GM23338 (cell line): Measurements from ENCODE around the gene GTF2H1. TPM values are rescaled to one million over a fixed set of nuclear protein-coding genes. Genes with fewer than 3 reads are reported as not detected.

Source experiments
- ATAC-seq: fragments of 200-7000 bp; cut with Tn5 transposase; 3 replicates; pipeline ENCODE4 v1.9.1; 2020
- DNase-seq: peaks from one replicate; pipeline ENCODE4 v3.0.0-alpha.2; 2015; ENCODE audit warnings: low spot score
- H2AFZ ChIP-seq: fragments of 200-600 bp; sonication (generic); 2 replicates; pipeline ENCODE4 v1.8.0; 2016; ENCODE audit warnings: antibody characterized with exemption, mild to moderate bottlenecking, moderate library complexity
- H3F3A ChIP-seq: fragments of 200-600 bp; sonication (generic); replicated peaks from 2 replicates; pipeline ENCODE4 v1.8.0; 2017; ENCODE audit warnings: antibody characterized with exemption, mixed run types, low read depth
- H3K27ac ChIP-seq: fragments of 200-600 bp; sonication (generic); 2 replicates; pipeline ENCODE4 v1.6.1; 2016; ENCODE audit warnings: low read depth
- H3K27me3 ChIP-seq: fragments of 200-600 bp; sonication (generic); 2 replicates; pipeline ENCODE4 v1.8.0; 2016; ENCODE audit warnings: mild to moderate bottlenecking, mixed run types, moderate library complexity; ENCODE audit not compliant: insufficient read depth
- H3K36me3 ChIP-seq: fragments of 200-600 bp; sonication (generic); 2 replicates; pipeline ENCODE4 v1.8.0; 2016; ENCODE audit warnings: mild to moderate bottlenecking; ENCODE audit not compliant: insufficient read depth
- H3K4me1 ChIP-seq: fragments of 200-600 bp; sonication (generic); 2 replicates; pipeline ENCODE4 v1.8.0; 2016; ENCODE audit warnings: mild to moderate bottlenecking, moderate library complexity; ENCODE audit not compliant: insufficient read depth
- H3K4me2 ChIP-seq: fragments of 200-600 bp; sonication (generic); 2 replicates; pipeline ENCODE4 v1.7.1; 2017; ENCODE audit warnings: mixed run types
- H3K4me3 ChIP-seq: fragments of 200-600 bp; sonication (generic); 2 replicates; pipeline ENCODE4 v1.6.1; 2016; ENCODE audit warnings: mixed run types
- H3K79me2 ChIP-seq: fragments of 200-600 bp; sonication (generic); replicated peaks from 2 replicates; pipeline ENCODE4 v1.8.0; 2017; ENCODE audit warnings: mild to moderate bottlenecking; ENCODE audit not compliant: insufficient read depth
- H3K9me2 ChIP-seq: fragments of 200-600 bp; sonication (generic); 2 replicates; pipeline ENCODE4 v1.8.0; 2017; ENCODE audit not compliant: insufficient read depth
- H4K20me1 ChIP-seq: fragments of 200-600 bp; sonication (generic); replicated peaks from 2 replicates; pipeline ENCODE4 v1.8.0; 2017; ENCODE audit warnings: mild to moderate bottlenecking; ENCODE audit not compliant: insufficient read depth
- H3K27ac Mint-ChIP-seq: 2 replicates; pipeline ENCODE4 v1.8.0; 2020; ENCODE audit warnings: inconsistent platforms, mild to moderate bottlenecking, moderate library complexity, mixed read lengths
- H3K27me3 Mint-ChIP-seq: 3 replicates; pipeline ENCODE4 v1.8.0; 2022; ENCODE audit warnings: low read depth, mild to moderate bottlenecking, moderate library complexity, mixed read lengths, inconsistent platforms; ENCODE audit not compliant: insufficient read depth, poor library complexity
- H3K36me3 Mint-ChIP-seq: 3 replicates; pipeline ENCODE4 v1.8.0; 2021; ENCODE audit warnings: low read depth, mild to moderate bottlenecking, inconsistent platforms, moderate library complexity, mixed read lengths
- H3K4me1 Mint-ChIP-seq: 3 replicates; pipeline ENCODE4 v1.8.0; 2020; ENCODE audit warnings: mild to moderate bottlenecking, inconsistent platforms, mixed read lengths
- H3K4me3 Mint-ChIP-seq: 3 replicates; pipeline ENCODE4 v1.8.0; 2021; ENCODE audit warnings: moderate library complexity, mild to moderate bottlenecking, inconsistent platforms, mixed read lengths
- H3K9me3 Mint-ChIP-seq: 3 replicates; pipeline ENCODE4 v1.8.0; 2020; ENCODE audit warnings: moderate library complexity, mild to moderate bottlenecking, inconsistent platforms, mixed read lengths
- EZH2 ChIP-seq: fragments of 200-600 bp; sonication (generic); IDR thresholded peaks from one replicate; pipeline ENCODE4 v1.8.0; 2017; ENCODE audit warnings: antibody characterized with exemption, mild to moderate bottlenecking, low read depth; ENCODE audit not compliant: unreplicated experiment
- EZH2phosphoT487 ChIP-seq: fragments of 200-600 bp; sonication (generic); IDR thresholded peaks from one replicate; pipeline ENCODE4 v1.8.1; 2018; ENCODE audit warnings: antibody characterized with exemption; ENCODE audit not compliant: unreplicated experiment
- JUNB ChIP-seq: IDR thresholded peaks from one replicate; pipeline ENCODE4 v1.6.1; 2016; ENCODE audit warnings: antibody characterized with exemption; ENCODE audit not compliant: unreplicated experiment
- STAT1 ChIP-seq: IDR thresholded peaks from one replicate; pipeline ENCODE4 v1.6.1; 2016; ENCODE audit warnings: antibody characterized with exemption; ENCODE audit not compliant: unreplicated experiment
- ZNF114 ChIP-seq: fragments of 250-450 bp; sonication (Bioruptor Pico); IDR thresholded peaks from 2 replicates; pipeline ENCODE4 v1.5.0; 2020; ENCODE audit warnings: mild to moderate bottlenecking, moderate library complexity
- polyA plus RNA-seq: library from polyadenylated mRNA; unstranded; fragments of >200 nt; fragmentation: Nextera tagmentation; extraction: Ambion mirVana; gene quantifications from 2 replicates; pipeline ENCODE4 v1.2.1, GENCODE V29; 2016
- total RNA-seq: library from RNA; depleted of rRNA; stranded (reverse); fragments of >200 nt; shearing (Covaris generic); gene quantifications from 2 replicates; pipeline ENCODE4 v1.2.3, GENCODE V29; 2014
- TF ChIP-seq, protein P1 (sequence below): IDR thresholded peaks from one replicate; pipeline ENCODE4 v1.6.1; 2018; ENCODE audit warnings: antibody characterized with exemption; ENCODE audit not compliant: unreplicated experiment
- TF ChIP-seq, protein P2 (sequence below), 2 experiments: fragments of 200-600 bp in 1 of 2; sonication (generic) in 1 of 2; conservative IDR thresholded peaks; 2 replicates each; pipeline versions ENCODE4 v1.5.1 to v1.6.1; 2016 to 2017; ENCODE audit warnings: antibody characterized with exemption in 2 of 2, low read depth in 2 of 2, mild to moderate bottlenecking in 2 of 2, moderate library complexity in 1 of 2
- TF ChIP-seq, protein P3 (sequence below): IDR thresholded peaks from 2 replicates; pipeline ENCODE4 v1.6.1; 2016; ENCODE audit warnings: antibody characterized with exemption

GTF2H1 gene
- total and polyA plus RNA-seq, 2 experiments from 2014 or later = 16.5 to 43.6 TPM

DNA sequence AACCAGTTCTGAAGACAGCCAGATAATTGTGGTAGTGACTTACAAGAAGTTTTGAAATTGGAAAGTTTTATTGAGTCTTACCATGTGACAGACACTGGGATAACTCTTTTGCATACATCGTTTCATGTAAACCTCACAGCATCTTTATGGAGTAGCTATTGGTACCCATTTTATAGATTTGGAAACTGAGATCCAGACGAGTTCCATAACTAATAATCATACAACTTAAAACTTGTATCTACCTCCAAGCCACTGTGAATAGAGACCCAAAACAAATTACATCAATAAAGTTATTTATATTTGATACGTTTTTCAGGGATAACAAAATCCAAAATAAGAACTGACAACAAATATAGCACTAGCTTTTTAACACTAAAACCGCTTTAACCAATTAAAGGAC, 36.3 kb downstream of the GTF2H1 start (continued):
- TF ChIP-seq, protein P1, sequence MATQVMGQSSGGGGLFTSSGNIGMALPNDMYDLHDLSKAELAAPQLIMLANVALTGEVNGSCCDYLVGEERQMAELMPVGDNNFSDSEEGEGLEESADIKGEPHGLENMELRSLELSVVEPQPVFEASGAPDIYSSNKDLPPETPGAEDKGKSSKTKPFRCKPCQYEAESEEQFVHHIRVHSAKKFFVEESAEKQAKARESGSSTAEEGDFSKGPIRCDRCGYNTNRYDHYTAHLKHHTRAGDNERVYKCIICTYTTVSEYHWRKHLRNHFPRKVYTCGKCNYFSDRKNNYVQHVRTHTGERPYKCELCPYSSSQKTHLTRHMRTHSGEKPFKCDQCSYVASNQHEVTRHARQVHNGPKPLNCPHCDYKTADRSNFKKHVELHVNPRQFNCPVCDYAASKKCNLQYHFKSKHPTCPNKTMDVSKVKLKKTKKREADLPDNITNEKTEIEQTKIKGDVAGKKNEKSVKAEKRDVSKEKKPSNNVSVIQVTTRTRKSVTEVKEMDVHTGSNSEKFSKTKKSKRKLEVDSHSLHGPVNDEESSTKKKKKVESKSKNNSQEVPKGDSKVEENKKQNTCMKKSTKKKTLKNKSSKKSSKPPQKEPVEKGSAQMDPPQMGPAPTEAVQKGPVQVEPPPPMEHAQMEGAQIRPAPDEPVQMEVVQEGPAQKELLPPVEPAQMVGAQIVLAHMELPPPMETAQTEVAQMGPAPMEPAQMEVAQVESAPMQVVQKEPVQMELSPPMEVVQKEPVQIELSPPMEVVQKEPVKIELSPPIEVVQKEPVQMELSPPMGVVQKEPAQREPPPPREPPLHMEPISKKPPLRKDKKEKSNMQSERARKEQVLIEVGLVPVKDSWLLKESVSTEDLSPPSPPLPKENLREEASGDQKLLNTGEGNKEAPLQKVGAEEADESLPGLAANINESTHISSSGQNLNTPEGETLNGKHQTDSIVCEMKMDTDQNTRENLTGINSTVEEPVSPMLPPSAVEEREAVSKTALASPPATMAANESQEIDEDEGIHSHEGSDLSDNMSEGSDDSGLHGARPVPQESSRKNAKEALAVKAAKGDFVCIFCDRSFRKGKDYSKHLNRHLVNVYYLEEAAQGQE = no peak

DNA sequence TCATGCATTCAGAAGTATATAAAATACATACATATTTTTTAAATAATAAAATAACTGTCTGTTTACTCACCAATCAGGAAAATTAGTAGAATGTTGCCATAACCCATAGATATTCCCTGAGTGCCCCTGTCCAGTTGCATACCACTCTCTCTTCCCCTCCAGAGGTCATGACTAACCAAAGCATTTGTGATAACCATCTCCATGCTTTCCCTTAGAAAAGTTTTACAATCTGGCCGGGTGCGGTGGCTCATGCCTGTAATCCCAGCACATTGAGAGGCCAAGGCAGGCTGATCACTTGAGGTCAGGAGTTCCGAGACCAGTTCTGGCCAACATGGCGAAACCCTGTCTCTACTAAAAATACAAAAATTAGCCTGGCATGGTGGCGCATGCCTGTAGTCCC, 38.8 kb downstream of the GTF2H1 start:
- Histone ChIP-seq H3K36me3 (peaks cover 40% of the 10 kb centered on the region), H3K27me3 (no peaks in the 10 kb centered on the region), H3K27ac (no peak overlapping the region), H3F3A (no peaks in the 10 kb centered on the region), H3K4me3 (no peak overlapping the region), H2AFZ (no peak overlapping the region), H3K4me2 (no peak overlapping the region), H3K9me2 (no peaks in the 10 kb centered on the region), H4K20me1 (0 out of 2 replicates have a peak, but pooled peaks cover 5% of the 10 kb centered on the region), H3K79me2 (no peaks in the 10 kb centered on the region), H3K4me1 (no peaks in the 10 kb centered on the region)
- no peaks in the 10 kb centered on the region for H3K4me1 Mint-ChIP-seq
- TF ChIP-seq EZH2 (no peak), ZNF114 (CRISPR knock-in tag) (no peak), JUNB (no peak), STAT1 (no peak), EZH2phosphoT487 (no peak)
- TF ChIP-seq, protein P1 = no peak
- TF ChIP-seq, protein P2, sequence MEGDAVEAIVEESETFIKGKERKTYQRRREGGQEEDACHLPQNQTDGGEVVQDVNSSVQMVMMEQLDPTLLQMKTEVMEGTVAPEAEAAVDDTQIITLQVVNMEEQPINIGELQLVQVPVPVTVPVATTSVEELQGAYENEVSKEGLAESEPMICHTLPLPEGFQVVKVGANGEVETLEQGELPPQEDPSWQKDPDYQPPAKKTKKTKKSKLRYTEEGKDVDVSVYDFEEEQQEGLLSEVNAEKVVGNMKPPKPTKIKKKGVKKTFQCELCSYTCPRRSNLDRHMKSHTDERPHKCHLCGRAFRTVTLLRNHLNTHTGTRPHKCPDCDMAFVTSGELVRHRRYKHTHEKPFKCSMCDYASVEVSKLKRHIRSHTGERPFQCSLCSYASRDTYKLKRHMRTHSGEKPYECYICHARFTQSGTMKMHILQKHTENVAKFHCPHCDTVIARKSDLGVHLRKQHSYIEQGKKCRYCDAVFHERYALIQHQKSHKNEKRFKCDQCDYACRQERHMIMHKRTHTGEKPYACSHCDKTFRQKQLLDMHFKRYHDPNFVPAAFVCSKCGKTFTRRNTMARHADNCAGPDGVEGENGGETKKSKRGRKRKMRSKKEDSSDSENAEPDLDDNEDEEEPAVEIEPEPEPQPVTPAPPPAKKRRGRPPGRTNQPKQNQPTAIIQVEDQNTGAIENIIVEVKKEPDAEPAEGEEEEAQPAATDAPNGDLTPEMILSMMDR (conservative IDR thresholded peaks at IDR 0.05; ENCODE audit: low read depth in 2 of 2) = no peak
- TF ChIP-seq, protein P3, sequence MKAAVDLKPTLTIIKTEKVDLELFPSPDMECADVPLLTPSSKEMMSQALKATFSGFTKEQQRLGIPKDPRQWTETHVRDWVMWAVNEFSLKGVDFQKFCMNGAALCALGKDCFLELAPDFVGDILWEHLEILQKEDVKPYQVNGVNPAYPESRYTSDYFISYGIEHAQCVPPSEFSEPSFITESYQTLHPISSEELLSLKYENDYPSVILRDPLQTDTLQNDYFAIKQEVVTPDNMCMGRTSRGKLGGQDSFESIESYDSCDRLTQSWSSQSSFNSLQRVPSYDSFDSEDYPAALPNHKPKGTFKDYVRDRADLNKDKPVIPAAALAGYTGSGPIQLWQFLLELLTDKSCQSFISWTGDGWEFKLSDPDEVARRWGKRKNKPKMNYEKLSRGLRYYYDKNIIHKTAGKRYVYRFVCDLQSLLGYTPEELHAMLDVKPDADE = no peak
- peaks cover 44% of the 10 kb centered on the region for H3K36me3 Mint-ChIP-seq
- ATAC-seq (no peak), DNase-seq (no peak)
- H3K9me3 Mint-ChIP-seq = no peaks in the 10 kb centered on the region
- no peak overlapping the region for H3K27ac Mint-ChIP-seq
- no peak overlapping the region for H3K4me3 Mint-ChIP-seq
- no peaks in the 10 kb centered on the region for H3K27me3 Mint-ChIP-seq
